HG03066 (cell line): ENCODE measurements around the gene LGALS13.

Experiments used
- ATAC-seq: cut with Tn5 transposase; IDR thresholded peaks from one replicate; pipeline ENCODE4 v1.9.1; 2021; ENCODE audit warnings: low read depth; ENCODE audit not compliant: unreplicated experiment

The LGALS13 gene, protein sequence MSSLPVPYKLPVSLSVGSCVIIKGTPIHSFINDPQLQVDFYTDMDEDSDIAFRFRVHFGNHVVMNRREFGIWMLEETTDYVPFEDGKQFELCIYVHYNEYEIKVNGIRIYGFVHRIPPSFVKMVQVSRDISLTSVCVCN

DNA sequence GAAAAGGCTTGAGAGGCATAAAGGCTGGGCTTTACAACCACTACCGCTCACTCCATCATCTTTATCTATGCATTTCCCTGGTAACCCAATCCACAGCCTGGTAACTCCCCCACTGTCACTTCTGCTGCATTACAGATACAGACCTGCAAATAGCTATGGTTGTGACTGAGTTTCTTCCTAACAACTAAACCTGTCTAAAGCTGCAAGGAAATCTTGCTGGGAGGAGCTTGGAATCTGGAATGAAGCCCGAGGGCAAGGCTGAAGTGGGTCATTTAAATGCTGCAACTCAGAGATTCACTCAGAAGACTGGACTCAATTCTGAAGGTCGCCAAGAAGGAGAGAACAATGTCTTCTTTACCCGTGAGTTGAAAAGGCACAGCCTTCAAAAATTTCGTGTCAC is at the start of gene LGALS13:
Gene LGALS13 (plus strand): TSS at position 301 of the 400 bp plus-strand sequence. CDS start 45 bp downstream, at position 346.
- ATAC-seq = no peak

- ATAC-seq = no peak
Observed at GRCh38 chr19:39553082-39553652, 49.2 kb upstream of the LGALS13 start.

- ATAC-seq = no peak
Observed at GRCh38 chr19:39554701-39555311, 47.5 kb upstream of the LGALS13 start.

GRCh38 chr19:39555883-39556282 is 46.4 kb upstream of the LGALS13 start:
- no peak for ATAC-seq

DNA sequence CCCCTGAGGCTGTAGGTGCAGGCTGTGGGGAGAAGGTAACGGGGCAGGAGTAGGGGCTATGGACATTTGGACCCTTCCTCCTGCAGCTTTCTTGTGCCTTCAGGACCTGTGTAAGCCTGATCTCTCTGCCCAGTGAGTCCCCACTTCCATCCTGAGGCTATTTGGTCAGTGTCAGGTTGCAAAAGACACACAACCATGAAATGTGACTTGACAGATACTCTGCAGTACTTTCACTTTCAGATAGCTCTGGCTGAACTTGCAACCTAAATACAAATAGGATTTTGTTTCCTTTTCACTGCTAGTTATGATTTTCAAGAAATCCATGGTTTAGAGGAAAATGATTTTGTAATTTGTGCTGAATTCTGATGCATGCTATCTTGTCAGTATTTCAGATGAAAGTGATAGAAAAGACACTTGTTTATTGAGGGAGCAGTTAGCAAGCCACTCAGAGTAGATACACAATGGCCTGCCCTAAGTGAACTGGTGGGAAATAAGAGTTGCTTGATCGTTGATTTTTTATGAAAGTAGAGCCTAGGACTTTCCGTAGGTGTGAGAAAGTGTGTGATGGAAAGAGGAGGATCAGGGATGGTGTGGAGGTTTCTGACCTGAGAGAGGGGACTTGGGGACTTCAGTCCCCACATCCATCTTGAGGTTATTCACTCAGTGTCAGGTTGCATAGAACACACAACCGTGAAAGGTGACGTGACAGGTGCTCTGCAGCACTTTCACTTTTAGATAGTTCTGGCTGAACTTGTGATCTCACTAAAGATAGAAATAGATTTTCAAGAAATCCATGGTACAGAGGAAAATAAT is 44.3 kb upstream of the LGALS13 start:
- ATAC-seq = no peak

GRCh38 chr19:39558624-39559117 is 43.7 kb upstream of the LGALS13 start:
- no peak for ATAC-seq

DNA sequence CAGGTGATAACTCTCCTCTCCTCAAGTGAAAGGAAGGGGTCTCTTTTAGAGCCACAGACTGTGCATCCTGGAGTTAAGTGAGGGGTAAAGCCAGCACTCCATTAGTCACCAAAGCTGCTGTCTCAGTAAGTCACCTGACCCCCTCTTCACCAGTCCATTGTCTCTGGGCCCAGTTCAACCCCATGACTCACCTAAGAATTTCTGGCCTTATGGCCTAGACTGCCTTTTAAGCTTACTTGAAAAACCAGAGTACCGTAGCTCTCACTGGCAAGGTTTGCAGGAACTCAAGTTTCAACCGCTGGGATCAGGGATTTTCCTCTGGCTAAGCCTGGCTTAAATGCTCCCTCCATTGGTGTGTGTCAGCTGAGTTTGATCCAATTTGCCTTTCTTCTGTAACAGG is 38.9 kb upstream of the LGALS13 start:
- ATAC-seq = no peak

- no peak for ATAC-seq
Observed at GRCh38 chr19:39566064-39566463, 36.3 kb upstream of the LGALS13 start.

- no peak for ATAC-seq
Observed at GRCh38 chr19:39568604-39569003, 33.7 kb upstream of the LGALS13 start.

- ATAC-seq = no peak
Observed at GRCh38 chr19:39582442-39582841, 19.9 kb upstream of the LGALS13 start.

DNA sequence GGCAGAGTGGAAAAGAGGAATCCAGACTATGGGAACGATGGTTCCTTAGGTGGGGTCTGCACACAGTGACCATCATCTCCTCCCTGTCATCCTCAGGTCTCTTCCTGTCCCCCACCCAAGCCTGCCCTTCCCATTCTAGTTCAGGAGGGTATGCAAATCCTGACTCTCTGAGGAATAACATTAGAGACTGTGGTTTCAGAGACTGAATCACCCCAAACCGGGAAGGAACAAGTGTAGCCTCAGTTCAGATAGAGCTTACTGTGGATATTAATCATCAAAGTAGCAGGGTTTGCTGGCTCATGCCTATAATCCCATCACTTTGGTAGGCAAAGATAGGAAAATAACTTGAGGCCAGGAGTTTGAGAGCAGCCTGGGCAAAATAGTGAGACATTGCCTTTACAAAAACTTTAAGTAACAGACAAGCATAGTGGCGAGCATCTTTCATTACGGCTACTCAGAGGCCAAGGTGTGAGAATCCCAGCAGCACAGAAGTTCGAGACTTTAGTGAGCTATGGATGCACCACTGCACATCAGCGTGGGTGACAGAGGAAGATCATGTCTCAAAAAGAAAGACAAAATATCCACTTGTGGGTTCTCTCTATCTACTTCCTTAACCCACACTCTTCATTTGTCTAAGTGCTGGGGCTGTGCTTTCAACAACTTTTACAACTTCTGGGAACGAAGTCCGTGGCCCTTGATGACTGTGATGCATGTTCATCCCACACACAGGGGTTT is 19.3 kb upstream of the LGALS13 start:
- no peak for ATAC-seq

GRCh38 chr19:39587496-39587895 is 14.8 kb upstream of the LGALS13 start:
- ATAC-seq = no peak

- no peak for ATAC-seq
Observed at GRCh38 chr19:39588066-39588465, 14.3 kb upstream of the LGALS13 start.

DNA sequence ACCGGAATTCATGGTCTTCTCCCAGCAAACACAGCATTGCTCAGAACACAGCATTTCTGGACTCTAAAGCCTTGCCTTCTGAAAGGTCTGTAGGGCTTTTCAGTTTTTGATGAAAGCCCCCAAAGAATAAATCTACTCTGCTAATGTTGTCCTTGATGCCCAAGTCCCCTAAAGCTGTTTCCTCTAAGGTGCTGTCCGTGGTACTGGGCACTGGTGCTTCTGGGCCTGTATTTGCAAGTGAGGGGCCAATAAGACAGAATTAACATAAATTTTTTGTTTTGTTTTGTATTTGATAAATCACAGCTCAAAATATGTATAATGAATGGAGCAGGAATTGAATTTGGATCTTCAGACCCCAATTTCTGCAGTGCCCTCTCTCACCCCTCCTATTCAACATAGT is 12.1 kb upstream of the LGALS13 start:
- no peak for ATAC-seq

DNA sequence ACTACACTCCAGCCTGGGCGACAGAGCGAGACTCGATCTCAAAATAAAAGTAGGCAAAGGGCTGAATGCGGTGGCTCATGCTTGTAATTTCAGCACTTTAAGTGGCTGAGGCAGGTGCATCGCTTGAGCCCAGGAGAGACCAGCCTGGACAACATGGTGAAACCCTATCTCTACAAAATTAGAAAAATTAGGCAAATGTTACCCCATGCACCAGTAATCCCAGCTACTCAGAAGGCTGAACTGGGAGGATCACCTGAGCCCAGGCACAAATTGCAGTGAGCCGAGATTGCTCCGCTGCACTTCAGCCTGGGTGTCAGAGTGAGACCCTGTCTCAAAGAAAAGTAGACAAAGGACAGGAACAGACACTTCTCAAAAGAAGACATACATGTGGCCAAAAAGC is 9.9 kb upstream of the LGALS13 start:
- no peak for ATAC-seq

DNA sequence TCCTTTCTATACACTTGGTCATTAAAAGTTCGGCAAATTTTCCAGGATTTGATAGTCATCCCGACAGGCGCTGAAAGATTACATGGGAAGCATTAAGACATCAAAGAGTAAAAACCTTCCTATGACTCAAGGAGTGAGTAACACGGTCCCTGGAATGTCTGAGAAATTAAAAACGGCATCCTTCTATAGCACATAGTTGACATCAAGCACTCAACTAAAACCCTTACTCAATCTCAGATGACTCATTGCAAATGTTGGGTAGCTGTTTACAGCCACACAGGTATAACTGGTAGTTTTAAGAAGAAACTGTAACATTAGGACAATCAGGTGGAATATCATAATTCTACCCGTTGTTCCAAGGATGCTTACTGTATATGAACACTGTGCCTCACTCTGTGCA is 6.4 kb upstream of the LGALS13 start:
- no peak for ATAC-seq

DNA sequence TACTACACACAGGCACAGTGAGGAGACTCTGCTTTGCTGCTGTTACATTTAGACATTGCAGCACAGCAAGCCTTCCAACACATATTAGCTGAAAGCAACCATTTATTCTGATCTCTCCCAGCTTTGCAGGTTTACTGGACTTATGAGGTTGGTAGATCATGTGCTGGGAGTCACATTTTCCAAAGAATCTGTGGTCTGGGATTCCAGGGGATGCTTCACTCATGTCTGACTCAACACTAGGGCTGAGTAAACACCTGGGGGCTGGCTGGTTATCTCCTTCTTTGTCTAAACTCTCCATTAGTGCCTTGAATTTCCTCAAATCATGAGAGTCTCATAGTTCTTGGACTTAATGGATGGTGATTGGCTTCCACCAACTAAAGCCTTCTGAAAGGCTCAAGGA is 5.4 kb upstream of the LGALS13 start:
- ATAC-seq = no peak

DNA sequence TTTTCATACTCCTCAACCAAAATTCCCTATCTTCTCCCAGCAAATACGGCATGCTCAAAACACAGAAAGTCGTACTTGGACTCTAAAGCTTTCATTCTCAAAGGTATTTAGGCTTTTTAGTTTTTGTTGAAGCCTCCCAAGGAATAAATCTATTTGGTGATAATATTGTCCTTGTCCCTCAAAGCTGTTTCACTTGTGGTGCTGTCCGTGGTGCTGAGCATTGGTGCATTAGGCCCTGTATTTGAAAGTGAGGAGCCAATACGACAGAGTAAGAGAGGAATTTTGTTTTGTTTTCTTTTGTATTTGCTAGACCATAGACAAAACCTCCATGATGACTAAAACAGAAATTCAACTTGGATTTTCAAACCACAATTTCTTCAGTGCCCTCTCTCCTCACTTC is 3.2 kb upstream of the LGALS13 start:
- no peak for ATAC-seq

DNA sequence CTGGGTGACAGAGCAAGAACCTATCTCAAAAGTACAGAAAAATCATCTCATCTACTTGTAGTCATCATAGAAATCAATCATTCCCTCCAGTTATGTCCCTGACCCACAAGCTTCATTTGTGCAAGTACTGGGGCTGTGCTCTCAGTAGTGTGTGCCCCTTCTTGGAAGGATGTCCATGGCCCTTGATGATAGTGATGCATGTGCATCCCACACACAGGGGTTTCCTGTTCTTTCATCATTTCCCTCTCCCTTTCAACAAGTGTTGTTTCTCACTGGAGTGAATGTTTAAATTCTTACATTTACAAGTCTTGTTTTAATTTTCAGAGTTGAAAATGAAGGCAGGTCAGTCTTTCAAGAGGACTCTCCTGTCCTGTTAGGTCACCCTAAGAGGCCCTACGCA is 1.5 kb downstream of the LGALS13 start:
- ATAC-seq = no peak

DNA sequence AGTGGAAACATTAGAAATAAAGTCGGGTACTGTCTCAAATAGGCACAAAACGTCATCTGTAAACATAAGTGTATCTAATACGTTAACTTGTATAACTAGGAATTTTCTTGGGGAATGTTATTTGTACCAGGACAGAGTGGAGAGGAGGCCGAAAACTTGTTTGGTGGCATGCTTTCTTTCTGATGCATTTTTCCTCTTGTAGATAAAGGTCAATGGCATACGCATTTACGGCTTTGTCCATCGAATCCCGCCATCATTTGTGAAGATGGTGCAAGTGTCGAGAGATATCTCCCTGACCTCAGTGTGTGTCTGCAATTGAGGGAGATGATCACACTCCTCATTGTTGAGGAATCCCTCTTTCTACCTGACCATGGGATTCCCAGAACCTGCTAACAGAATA is 4.7 kb downstream of the LGALS13 start:
- ATAC-seq = no peak

DNA sequence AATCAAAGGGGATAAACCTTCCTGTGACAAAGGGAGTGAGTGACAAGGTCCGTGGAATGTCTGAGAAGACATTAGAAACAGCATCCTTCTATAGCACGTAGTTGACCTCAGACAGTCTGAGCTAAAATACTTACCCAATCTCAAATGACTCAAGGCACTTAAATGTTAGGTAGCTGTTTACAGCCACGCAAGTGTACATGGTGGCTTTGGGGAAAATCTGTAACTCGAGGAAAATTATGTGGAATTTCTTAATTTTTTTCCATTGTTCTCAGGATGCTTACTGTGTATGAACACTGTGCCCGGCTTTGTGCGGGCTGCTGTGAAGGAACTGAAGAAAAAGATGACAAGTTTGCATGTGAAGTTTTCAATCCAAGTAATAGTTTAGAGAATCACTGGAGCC is 5.2 kb downstream of the LGALS13 start:
- no peak for ATAC-seq
